ENCODE results near the gene SHF. TPM values are rescaled to one million over a fixed set of nuclear protein-coding genes. Genes with fewer than 3 reads are reported as not detected.

Gene SHF
- total RNA-seq, 2 donors from 2014 or later: 0.81 to 1.4 TPM

GRCh38 chr15:45205192-45205591, 17.4 kb upstream of the SHF start:
- peak in 1 of 2 donors; percentile 35 for ATAC-seq
- Mint-ChIP-seq H3K27ac (no peak overlapping the region), H3K4me3 (no peak overlapping the region), H3K4me1 (ENCODE audit: low read depth in 2 of 2) (peaks cover 7 to 8% of the 10 kb centered on the region in 2 donors), H3K36me3 (no peaks in the 10 kb centered on the region), H3K9me3 (no peaks in the 10 kb centered on the region), H3K27me3 (peaks cover 8 to 12% of the 10 kb centered on the region in 2 donors)
- no peak for DNase-seq (ENCODE audit: low spot score)

GRCh38 chr15:45203182-45203581, 15.4 kb upstream of the SHF start:
- H3K4me3 Mint-ChIP-seq: no peak overlapping the region
- H3K36me3 Mint-ChIP-seq: no peaks in the 10 kb centered on the region
- no peak for DNase-seq (ENCODE audit: low spot score)
- no peak for ATAC-seq
- peaks cover 8 to 12% of the 10 kb centered on the region in 2 donors for H3K27me3 Mint-ChIP-seq
- H3K27ac Mint-ChIP-seq: no peak overlapping the region
- H3K9me3 Mint-ChIP-seq: no peaks in the 10 kb centered on the region
- H3K4me1 Mint-ChIP-seq (ENCODE audit: low read depth in 2 of 2): peaks cover 8 to 21% of the 10 kb centered on the region in 2 donors

- Mint-ChIP-seq H3K36me3 (no peaks in the 10 kb centered on the region), H3K9me3 (no peaks in the 10 kb centered on the region), H3K4me3 (no peak overlapping the region), H3K27me3 (peaks cover 3 to 4% of the 10 kb centered on the region in 2 donors), H3K27ac (no peak overlapping the region), H3K4me1 (ENCODE audit: low read depth in 2 of 2) (peaks cover 14 to 27% of the 10 kb centered on the region in 2 donors)
- DNase-seq (ENCODE audit: low spot score) (no peak), ATAC-seq (no peak)
Observed at GRCh38 chr15:45201869-45202268, 14.1 kb upstream of the SHF start.

- Mint-ChIP-seq H3K9me3 (no peaks in the 10 kb centered on the region), H3K4me3 (no peak overlapping the region), H3K4me1 (ENCODE audit: low read depth in 2 of 2) (peaks cover 14 to 27% of the 10 kb centered on the region in 2 donors), H3K36me3 (no peaks in the 10 kb centered on the region), H3K27me3 (peaks cover 0 to under 1% of the 10 kb centered on the region in 2 donors), H3K27ac (no peak overlapping the region)
- no peak for DNase-seq (ENCODE audit: low spot score)
- ATAC-seq: no peak
Observed at GRCh38 chr15:45201557-45201859, 13.7 kb upstream of the SHF start.

- Mint-ChIP-seq H3K4me1 (ENCODE audit: low read depth in 2 of 2) (peaks cover 14 to 27% of the 10 kb centered on the region in 2 donors), H3K9me3 (no peaks in the 10 kb centered on the region), H3K36me3 (no peaks in the 10 kb centered on the region), H3K27me3 (no peaks in the 10 kb centered on the region), H3K27ac (no peak overlapping the region), H3K4me3 (no peak overlapping the region)
- peak; percentile 26 to 44 for ATAC-seq
- DNase-seq (ENCODE audit: low spot score): peak; percentile 73
Observed at GRCh38 chr15:45200799-45201556, 13.2 kb upstream of the SHF start.

GRCh38 chr15:45200001-45200798, 12.4 kb upstream of the SHF start:
- Mint-ChIP-seq H3K27ac (no peak overlapping the region), H3K9me3 (no peaks in the 10 kb centered on the region), H3K36me3 (no peaks in the 10 kb centered on the region), H3K4me3 (no peak overlapping the region), H3K27me3 (no peaks in the 10 kb centered on the region), H3K4me1 (ENCODE audit: low read depth in 2 of 2) (peaks cover 10 to 24% of the 10 kb centered on the region in 2 donors)
- DNase-seq (ENCODE audit: low spot score) (peak; percentile 95), ATAC-seq (peak; percentile 80 to 86)

GRCh38 chr15:45199136-45199810, 11.5 kb upstream of the SHF start:
- no peaks in the 10 kb centered on the region for H3K27me3 Mint-ChIP-seq
- DNase-seq (ENCODE audit: low spot score) (no peak), ATAC-seq (no peak)
- no peaks in the 10 kb centered on the region for H3K9me3 Mint-ChIP-seq
- no peak overlapping the region for H3K27ac Mint-ChIP-seq
- no peak overlapping the region for H3K4me3 Mint-ChIP-seq
- H3K36me3 Mint-ChIP-seq: no peaks in the 10 kb centered on the region
- peaks cover 5 to 20% of the 10 kb centered on the region in 2 donors for H3K4me1 Mint-ChIP-seq (ENCODE audit: low read depth in 2 of 2)

- no peak overlapping the region for H3K4me3 Mint-ChIP-seq
- H3K27me3 Mint-ChIP-seq: no peaks in the 10 kb centered on the region
- no peaks in the 10 kb centered on the region for H3K9me3 Mint-ChIP-seq
- no peak overlapping the region for H3K27ac Mint-ChIP-seq
- DNase-seq (ENCODE audit: low spot score) (peak; percentile 93), ATAC-seq (peak; percentile 89 to 90)
- peaks cover 5 to 20% of the 10 kb centered on the region in 2 donors for H3K4me1 Mint-ChIP-seq (ENCODE audit: low read depth in 2 of 2)
- no peaks in the 10 kb centered on the region for H3K36me3 Mint-ChIP-seq
Observed at GRCh38 chr15:45198337-45199135, 10.8 kb upstream of the SHF start.

GRCh38 chr15:45197512-45197911, 9.7 kb upstream of the SHF start:
- H3K9me3 Mint-ChIP-seq: no peaks in the 10 kb centered on the region
- no peaks in the 10 kb centered on the region for H3K27me3 Mint-ChIP-seq
- H3K36me3 Mint-ChIP-seq: no peaks in the 10 kb centered on the region
- no peak overlapping the region for H3K4me3 Mint-ChIP-seq
- H3K27ac Mint-ChIP-seq: no peak overlapping the region
- peaks cover 5 to 20% of the 10 kb centered on the region in 2 donors for H3K4me1 Mint-ChIP-seq (ENCODE audit: low read depth in 2 of 2)
- DNase-seq (ENCODE audit: low spot score) (no peak), ATAC-seq (no peak)

GRCh38 chr15:45187578-45187893, 230 bp downstream of the SHF start:
- H3K4me3 Mint-ChIP-seq: no peak overlapping the region
- H3K36me3 Mint-ChIP-seq: no peaks in the 10 kb centered on the region
- no peaks in the 10 kb centered on the region for H3K9me3 Mint-ChIP-seq
- H3K27ac Mint-ChIP-seq: no peak overlapping the region
- DNase-seq (ENCODE audit: low spot score) (no peak), ATAC-seq (peak; percentile 3 to 19)
- peaks cover 14% of the 10 kb centered on the region in 2 donors for H3K4me1 Mint-ChIP-seq (ENCODE audit: low read depth in 2 of 2)
- H3K27me3 Mint-ChIP-seq: peaks cover 22 to 23% of the 10 kb centered on the region in 2 donors

- H3K4me3 Mint-ChIP-seq: peak overlapping the region; percentile 87
- peaks cover 14 to 15% of the 10 kb centered on the region in 2 donors for H3K4me1 Mint-ChIP-seq (ENCODE audit: low read depth in 2 of 2)
- H3K27me3 Mint-ChIP-seq: peaks cover 22 to 24% of the 10 kb centered on the region in 2 donors
- no peaks in the 10 kb centered on the region for H3K36me3 Mint-ChIP-seq
- no peaks in the 10 kb centered on the region for H3K9me3 Mint-ChIP-seq
- peak overlapping the region; percentile 29 to 65 for H3K27ac Mint-ChIP-seq
- DNase-seq (ENCODE audit: low spot score): no peak
- ATAC-seq: no peak
Observed at GRCh38 chr15:45186771-45187577, 792 bp downstream of the SHF start.

GRCh38 chr15:45185903-45186770, 1.6 kb downstream of the SHF start:
- peak overlapping the region; percentile 29 to 65 for H3K27ac Mint-ChIP-seq
- H3K4me1 Mint-ChIP-seq (ENCODE audit: low read depth in 2 of 2): peaks cover 14 to 20% of the 10 kb centered on the region in 2 donors
- no peaks in the 10 kb centered on the region for H3K9me3 Mint-ChIP-seq
- peaks cover 22 to 25% of the 10 kb centered on the region in 2 donors for H3K27me3 Mint-ChIP-seq
- H3K36me3 Mint-ChIP-seq: no peaks in the 10 kb centered on the region
- ATAC-seq: no peak
- H3K4me3 Mint-ChIP-seq: peak overlapping the region; percentile 87
- DNase-seq (ENCODE audit: low spot score): no peak

Data from natural killer cell treated with Interleukin-12 subunit alpha and Interleukin-12 subunit beta and Interleukin-15 and Interleukin-18, amount 100 ng/mL, for 72 hours (primary cell).